ENCODE measurements around the gene TBX3.

GRCh38 chr12:114661245-114661644 lies 22.7 kb downstream of the TBX3 start:
- no peak for TF ChIP-seq MXI1 (IDR thresholded peaks at IDR 0.05; ENCODE audit: low read depth, low read length)
- TF ChIP-seq, protein P1, sequence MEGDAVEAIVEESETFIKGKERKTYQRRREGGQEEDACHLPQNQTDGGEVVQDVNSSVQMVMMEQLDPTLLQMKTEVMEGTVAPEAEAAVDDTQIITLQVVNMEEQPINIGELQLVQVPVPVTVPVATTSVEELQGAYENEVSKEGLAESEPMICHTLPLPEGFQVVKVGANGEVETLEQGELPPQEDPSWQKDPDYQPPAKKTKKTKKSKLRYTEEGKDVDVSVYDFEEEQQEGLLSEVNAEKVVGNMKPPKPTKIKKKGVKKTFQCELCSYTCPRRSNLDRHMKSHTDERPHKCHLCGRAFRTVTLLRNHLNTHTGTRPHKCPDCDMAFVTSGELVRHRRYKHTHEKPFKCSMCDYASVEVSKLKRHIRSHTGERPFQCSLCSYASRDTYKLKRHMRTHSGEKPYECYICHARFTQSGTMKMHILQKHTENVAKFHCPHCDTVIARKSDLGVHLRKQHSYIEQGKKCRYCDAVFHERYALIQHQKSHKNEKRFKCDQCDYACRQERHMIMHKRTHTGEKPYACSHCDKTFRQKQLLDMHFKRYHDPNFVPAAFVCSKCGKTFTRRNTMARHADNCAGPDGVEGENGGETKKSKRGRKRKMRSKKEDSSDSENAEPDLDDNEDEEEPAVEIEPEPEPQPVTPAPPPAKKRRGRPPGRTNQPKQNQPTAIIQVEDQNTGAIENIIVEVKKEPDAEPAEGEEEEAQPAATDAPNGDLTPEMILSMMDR (IDR thresholded peaks at IDR 0.05 in 2 of 3, conservative IDR thresholded peaks at IDR 0.05 in 1 of 3; ENCODE audit: control insufficient read depth in 2 of 3, extremely low read depth in 1 of 3, insufficient read depth in 1 of 3, low read depth in 3 of 3, low read length in 3 of 3), result no peak
- no peak for TF ChIP-seq RCOR1 (conservative IDR thresholded peaks at IDR 0.05; ENCODE audit: low read depth, low read length)
- no peak for TF ChIP-seq ZBTB40 (IDR thresholded peaks at IDR 0.05; ENCODE audit: borderline replicate concordance)
- TF ChIP-seq POLR2AphosphoS5 (IDR thresholded peaks at IDR 0.05; ENCODE audit: low read length), result no peak
- TF ChIP-seq, protein P2, sequence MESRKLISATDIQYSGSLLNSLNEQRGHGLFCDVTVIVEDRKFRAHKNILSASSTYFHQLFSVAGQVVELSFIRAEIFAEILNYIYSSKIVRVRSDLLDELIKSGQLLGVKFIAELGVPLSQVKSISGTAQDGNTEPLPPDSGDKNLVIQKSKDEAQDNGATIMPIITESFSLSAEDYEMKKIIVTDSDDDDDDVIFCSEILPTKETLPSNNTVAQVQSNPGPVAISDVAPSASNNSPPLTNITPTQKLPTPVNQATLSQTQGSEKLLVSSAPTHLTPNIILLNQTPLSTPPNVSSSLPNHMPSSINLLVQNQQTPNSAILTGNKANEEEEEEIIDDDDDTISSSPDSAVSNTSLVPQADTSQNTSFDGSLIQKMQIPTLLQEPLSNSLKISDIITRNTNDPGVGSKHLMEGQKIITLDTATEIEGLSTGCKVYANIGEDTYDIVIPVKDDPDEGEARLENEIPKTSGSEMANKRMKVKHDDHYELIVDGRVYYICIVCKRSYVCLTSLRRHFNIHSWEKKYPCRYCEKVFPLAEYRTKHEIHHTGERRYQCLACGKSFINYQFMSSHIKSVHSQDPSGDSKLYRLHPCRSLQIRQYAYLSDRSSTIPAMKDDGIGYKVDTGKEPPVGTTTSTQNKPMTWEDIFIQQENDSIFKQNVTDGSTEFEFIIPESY (IDR thresholded peaks at IDR 0.05), result no peak
- no peak for TF ChIP-seq POLR2AphosphoS2 (IDR thresholded peaks at IDR 0.05; ENCODE audit: low read depth, low read length)
- TF ChIP-seq MYB (IDR thresholded peaks at IDR 0.05; ENCODE audit: borderline replicate concordance, low read depth, low read length), result no peak
- TF ChIP-seq SMC3 (IDR thresholded peaks at IDR 0.05; ENCODE audit: borderline replicate concordance, low read length), result no peak
